GM18508 (cell line): ENCODE data around the gene LIME1.

Source experiments
- ATAC-seq: cut with Tn5 transposase; IDR thresholded peaks from one replicate; pipeline ENCODE4 v1.9.1; 2021; ENCODE audit warnings: moderate number of reproducible peaks; ENCODE audit not compliant: insufficient read depth, unreplicated experiment

Gene LIME1

DNA sequence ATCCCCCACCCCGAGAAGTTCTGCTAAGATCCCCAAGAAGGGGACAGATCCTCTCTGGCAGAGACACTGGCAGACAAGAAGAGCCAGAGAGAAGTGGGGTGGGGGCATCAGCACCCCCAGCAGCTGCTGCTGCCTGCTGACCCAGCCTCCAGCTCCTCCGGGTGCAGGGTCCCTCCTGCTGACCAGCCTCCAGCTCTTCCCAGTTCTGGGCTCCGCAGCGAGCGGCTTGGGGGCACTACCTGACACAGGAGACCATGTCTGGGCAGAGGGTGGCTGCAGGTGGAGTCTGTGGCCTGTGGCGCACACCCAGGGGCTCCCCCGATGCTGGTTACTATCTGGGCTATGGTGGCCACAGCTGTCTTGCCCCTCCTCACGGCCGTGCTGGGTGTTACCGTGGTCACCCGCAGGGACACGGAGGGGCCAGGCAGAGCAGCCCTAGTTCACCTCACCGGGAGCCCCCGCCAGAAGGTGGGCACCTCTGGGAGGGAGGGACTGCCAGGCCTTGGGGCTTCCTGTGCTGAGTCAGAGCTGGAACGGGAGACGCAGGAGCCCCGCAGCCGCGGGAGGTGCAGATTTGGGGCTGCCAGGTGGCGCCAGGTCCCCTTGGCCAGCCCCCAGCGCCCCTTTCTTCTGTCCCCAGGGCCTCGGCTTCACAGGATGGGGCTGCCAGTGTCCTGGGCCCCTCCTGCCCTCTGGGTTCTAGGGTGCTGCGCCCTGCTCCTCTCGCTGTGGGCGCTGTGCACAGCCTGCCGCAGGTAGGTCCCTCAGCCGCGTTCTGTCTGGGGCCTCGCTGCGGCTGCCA, 630 bp downstream of the LIME1 start:
- ATAC-seq = no peak

DNA sequence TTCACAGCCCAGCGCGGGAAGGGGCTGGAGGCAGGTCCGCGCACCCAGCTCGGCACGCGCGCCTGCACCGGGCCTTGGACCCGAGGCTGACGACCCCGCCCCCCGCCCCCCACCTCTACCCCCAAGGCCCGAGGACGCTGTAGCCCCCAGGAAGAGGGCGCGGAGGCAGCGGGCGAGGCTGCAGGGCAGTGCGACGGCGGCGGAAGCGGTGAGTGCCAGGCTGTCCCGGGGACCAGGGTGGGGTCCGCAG, 1.2 kb downstream of the LIME1 start:
- ATAC-seq = no peak

DNA sequence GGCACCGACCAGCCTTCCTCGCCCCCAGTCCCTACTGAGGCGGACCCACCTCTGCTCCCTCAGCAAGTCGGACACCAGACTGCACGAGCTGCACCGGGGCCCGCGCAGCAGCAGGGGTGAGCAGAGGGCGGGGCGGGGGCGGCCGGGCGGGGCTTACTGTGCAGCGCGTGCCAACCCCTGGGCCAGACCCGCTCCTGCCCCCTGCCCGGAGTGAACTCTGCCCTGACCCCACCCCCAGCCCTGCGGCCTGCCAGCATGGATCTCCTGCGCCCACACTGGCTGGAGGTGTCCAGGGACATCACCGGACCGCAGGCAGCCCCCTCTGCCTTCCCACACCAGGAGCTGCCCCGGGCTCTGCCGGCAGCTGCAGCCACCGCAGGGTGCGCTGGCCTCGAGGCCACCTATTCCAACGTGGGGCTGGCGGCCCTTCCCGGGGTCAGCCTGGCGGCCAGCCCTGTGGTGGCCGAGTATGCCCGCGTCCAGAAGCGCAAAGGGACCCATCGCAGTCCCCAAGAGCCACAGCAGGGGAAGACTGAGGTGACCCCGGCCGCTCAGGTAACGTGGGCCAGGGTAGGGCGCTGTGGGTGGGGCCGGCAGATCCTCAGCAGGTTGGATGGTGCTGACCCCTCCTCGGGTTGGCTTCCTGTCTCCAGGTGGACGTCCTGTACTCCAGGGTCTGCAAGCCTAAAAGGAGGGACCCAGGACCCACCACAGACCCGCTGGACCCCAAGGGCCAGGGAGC, 1.7 kb downstream of the LIME1 start:
- ATAC-seq = no peak

- ATAC-seq = no peak
Measured at GRCh38 chr20:63738687-63739129, 2.2 kb downstream of the LIME1 start.

DNA sequence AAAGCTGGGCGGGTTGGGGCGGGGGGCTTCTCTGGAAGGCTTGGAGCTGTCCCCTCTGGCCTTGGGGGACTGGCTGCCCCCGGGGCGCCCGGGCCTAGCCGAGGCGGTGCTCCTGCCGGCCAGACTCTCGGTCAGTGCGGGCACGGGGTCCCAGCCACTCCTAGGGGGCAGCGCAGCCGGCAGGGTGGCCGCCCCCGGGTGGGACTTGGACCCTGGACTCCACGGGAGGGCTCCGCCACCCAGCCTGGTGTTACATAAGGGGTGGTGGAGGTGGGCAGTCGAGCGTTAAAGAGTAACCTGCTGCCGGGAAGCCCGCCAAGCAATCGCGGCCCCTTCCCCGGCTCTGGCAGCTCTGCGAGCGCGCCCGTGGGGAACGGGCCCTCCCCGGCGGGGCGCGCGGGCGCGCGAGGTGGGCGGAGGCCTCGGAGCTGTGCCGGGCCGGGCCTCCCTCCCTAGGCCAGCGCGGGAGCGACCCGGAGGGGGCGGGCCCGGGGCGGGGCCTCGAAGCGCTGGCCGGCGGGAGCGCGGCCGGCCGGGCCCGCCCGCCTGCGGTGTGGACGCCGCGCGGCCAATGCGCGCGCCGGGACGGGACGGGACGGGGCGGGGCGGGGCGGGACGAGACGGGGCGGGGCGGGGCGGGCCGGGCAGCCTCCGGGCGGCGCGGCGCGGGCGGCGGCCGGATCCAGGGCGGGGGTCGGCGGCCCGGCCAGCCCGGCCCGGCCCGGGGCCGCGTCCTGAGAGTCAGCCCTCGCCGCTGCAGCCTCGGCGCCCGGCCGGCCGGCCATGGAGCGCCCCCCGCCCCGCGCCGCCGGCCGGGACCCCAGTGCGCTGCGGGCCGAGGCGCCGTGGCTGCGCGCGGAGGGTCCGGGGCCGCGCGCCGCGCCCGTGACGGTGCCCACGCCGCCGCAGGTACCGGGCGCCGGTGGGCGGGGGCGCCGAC, 2.9 kb downstream of the LIME1 start, which contains the start of gene SLC2A4RG:
TSS of gene SLC2A4RG (plus strand) at position 647 of the 940 bp plus-strand sequence. CDS start at position 784, 137 bp downstream.
- no peak for ATAC-seq

GRCh38 chr20:63740070-63740626, 3.7 kb downstream of the LIME1 start:
- no peak for ATAC-seq

DNA sequence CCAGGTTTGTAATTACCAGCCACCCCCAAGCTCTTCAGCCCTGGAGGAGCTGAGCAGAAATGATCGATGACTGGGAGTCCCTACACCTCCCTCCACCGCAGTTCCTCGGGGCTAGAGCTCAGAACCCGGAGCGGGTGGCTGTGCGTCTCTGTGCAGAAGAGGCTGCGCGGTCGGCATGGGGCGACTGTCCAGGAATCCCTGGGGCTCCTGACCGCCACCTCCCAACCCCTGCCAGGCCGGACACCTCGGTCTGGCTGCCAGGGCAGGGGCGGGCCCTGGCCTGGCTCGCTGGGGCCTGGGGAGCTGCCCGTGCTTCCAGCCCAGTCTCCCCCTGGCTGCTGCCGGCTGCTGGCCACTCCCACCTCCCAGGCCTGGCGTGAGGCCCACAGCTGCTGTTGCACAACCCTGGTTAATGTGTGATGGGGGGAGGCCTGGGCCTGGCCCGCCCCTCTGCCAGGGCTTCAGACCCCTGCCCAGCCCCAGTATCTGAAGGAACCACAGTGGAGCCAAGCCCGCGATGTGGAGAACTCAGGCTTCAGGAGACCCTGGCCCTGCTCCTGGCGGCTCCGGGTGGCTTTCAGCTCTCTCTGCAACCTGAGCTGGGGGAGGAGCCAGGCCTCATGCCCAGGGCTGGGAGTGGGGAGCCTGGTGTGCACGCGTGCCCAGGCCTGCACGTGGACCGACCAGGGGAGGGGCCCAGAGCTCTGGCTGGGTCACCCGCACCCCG, 4.3 kb downstream of the LIME1 start:
- ATAC-seq = no peak

- ATAC-seq = no peak
Measured at GRCh38 chr20:63741354-63741675, 4.9 kb downstream of the LIME1 start.

DNA sequence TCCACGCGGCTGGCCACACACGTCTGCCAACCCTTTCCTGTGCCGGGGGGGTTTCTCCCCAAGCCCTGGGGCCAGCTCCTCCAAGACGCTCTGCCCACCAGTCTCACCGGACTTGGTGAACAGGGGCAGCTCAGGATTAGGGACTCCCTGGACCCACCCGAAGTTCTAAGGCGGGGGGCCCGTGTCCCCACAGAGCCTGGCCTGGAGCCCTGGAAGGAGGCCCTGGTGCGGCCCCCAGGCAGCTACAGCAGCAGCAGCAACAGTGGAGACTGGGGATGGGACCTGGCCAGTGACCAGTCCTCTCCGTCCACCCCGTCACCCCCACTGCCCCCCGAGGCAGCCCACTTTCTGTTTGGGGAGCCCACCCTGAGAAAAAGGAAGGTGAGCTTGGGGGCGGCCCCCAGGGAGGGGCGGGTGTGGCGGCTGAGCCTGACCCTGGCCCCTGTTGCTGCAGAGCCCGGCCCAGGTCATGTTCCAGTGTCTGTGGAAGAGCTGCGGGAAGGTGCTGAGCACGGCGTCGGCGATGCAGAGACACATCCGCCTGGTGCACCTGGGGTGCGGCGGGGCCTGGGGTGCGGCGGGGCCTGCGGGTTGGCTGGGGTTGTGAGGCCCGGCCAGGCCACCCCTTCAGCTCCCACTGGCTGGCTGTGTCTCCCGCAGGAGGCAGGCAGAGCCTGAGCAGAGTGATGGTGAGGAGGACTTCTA, 5.4 kb downstream of the LIME1 start:
- ATAC-seq = no peak

GRCh38 chr20:63742381-63743024, 6.0 kb downstream of the LIME1 start:
- ATAC-seq = no peak

- ATAC-seq = no peak
Measured at GRCh38 chr20:63743210-63743970, 6.9 kb downstream of the LIME1 start.

DNA sequence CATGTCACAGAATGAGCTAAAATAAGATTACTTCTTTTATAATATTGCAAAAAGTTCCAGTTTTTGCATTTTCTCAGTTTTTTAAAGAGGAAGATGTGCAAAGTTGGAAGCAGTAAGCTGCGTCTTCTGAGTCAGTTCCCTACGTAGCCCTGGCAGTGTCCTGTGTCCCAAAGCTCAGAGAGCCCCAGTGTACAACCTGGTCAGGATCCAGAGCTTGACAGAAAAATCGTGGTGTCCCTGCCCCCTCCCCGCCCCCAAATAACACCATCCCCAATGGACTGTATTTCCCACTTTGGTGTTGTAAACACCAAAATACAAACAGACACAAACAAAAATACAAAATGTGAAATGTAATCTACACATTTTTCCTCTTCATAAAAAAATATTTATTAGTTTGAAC, 7.7 kb downstream of the LIME1 start:
- ATAC-seq = no peak

GRCh38 chr20:63744574-63745423, 8.3 kb downstream of the LIME1 start:
- ATAC-seq = no peak

DNA sequence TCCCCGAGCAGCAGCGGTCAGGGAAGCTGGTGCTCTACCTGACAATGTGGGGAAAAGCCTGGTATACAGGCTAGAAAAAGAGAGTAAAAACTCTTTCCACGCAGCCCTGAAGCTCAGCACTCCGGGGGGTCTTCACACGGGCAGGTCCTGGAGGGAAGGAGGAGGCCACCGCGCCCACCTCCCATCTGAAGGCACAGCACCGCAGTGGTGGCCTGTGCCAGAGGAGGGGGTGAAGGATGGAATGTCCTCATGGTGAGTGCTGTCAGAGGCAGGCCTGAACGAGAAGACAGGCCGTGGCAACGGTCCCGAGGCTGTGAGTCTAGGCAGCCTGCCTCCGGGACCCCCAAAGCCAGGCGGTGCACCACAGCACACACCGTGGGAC, 9.0 kb downstream of the LIME1 start:
- no peak for ATAC-seq

- no peak for ATAC-seq
Measured at GRCh38 chr20:63745961-63746731, 9.7 kb downstream of the LIME1 start.

GRCh38 chr20:63746751-63747315, 10.4 kb downstream of the LIME1 start:
- no peak for ATAC-seq
